Epithelial cell of esophagus (primary cell): ENCODE results near the gene CHD5.

Source experiments
- DNase-seq: peaks from one replicate; pipeline ENCODE4 v3.0.0; 2010; ENCODE audit warnings: low read depth
- H3K4me3 ChIP-seq: 2 replicates; pipeline ENCODE4 v1.5.1; 2011; ENCODE audit warnings: mild to moderate bottlenecking, low read length, control low read depth
- TF ChIP-seq, protein P1 (sequence below): IDR thresholded peaks from 2 replicates; pipeline ENCODE4 v1.5.1; 2011; ENCODE audit warnings: low read depth, mild to moderate bottlenecking, low read length, control low read depth, inconsistent platforms; ENCODE audit not compliant: insufficient read depth; ENCODE audit errors: missing control alignments

CHD5 gene

DNA sequence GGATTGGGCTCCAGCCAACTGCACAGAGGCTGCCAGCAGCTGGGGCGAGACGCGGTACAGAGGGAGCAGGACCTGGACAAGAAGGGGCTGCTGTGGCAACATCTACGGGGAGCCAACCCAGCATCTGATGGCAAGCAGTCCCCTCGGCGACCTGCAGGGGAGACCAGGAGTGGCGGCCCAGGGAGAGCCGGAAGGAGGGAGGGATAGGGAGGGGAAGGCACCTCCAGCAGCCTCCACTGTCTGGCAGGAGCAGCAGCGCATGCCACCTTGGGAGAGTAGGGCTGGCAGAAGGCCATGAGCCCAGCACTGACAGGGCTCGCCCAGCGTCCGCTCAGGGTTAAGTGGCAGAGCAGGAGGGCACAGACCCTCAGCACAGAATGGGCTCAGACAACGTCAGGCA is 17.3 kb downstream of the CHD5 start:
- no peak for DNase-seq
- TF ChIP-seq, protein P1, sequence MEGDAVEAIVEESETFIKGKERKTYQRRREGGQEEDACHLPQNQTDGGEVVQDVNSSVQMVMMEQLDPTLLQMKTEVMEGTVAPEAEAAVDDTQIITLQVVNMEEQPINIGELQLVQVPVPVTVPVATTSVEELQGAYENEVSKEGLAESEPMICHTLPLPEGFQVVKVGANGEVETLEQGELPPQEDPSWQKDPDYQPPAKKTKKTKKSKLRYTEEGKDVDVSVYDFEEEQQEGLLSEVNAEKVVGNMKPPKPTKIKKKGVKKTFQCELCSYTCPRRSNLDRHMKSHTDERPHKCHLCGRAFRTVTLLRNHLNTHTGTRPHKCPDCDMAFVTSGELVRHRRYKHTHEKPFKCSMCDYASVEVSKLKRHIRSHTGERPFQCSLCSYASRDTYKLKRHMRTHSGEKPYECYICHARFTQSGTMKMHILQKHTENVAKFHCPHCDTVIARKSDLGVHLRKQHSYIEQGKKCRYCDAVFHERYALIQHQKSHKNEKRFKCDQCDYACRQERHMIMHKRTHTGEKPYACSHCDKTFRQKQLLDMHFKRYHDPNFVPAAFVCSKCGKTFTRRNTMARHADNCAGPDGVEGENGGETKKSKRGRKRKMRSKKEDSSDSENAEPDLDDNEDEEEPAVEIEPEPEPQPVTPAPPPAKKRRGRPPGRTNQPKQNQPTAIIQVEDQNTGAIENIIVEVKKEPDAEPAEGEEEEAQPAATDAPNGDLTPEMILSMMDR, result no peak
- no peak overlapping the region for H3K4me3 ChIP-seq

DNA sequence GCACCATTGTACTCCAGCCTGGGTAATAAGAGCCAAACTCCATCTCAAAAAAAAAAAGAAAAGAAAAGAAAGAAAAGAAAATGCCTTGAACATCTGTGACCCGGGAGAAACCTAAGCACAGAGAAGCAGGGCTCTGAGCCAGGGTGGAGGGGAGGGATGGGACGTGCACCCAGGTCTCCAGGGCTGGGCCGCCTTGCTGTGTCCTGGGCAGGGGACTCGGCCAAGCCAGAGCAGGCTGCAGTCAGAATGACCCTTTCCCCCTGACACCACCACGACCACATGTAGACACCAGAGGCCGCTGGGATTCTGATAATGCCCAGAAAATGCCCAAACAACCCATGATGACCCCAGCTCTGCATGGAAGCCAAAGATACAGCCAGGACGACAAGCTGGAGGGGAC is 17.8 kb downstream of the CHD5 start:
- TF ChIP-seq, protein P1, result no peak
- no peak overlapping the region for H3K4me3 ChIP-seq
- DNase-seq, result no peak

DNA sequence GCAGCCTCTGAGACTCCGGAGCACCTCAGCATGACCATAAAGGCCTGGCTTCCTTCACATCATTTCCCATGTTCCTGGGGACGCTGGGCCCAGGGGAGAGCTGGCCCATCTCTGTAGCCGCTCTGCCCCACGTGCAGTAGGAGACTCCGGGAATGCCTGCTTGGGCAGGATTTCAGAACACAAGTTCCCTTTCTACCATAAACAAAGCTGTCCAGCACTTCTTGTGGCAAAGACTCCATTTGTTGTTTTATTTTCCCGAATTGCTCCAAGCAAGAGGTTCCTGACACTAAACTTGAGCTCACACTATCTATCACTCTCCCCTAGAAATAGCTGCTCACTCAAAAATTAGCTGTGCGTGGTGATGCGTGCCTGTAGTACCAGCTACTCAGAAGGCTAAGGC is 21.9 kb downstream of the CHD5 start:
- TF ChIP-seq, protein P1, result no peak
- no peak for DNase-seq
- no peak overlapping the region for H3K4me3 ChIP-seq

DNA sequence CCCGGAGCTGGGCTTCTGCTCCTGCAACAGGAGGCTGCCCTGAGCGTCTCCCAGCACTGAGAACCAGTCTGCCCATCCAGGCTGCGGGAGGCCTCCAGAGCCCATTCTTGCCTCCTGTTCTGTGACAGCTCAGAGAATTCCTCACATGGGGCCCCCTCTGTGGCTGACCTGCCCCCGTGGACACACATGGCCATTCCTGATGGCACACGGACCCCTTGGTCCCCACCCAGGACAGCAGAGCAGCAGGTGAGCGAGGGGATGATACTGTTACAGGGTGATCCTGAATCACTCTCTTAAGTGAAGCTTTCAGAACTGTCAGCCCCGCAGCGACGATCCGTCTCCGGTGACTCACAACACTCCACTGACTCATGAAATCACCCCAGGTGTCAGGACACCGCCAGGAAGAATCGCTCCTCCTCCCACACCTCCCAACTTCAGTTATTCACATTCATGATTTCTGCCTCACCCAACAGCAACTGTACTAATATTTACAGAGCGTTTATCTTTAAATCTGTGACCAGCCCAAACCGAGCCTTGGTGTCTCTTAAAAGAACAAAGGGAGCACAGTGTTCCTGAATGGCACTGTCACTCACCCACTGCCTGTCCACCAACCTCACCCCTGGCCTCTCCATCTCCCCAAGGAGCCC is 22.5 kb downstream of the CHD5 start:
- peak; percentile 98 for DNase-seq
- TF ChIP-seq, protein P1, result no peak
- no peak overlapping the region for H3K4me3 ChIP-seq

DNA sequence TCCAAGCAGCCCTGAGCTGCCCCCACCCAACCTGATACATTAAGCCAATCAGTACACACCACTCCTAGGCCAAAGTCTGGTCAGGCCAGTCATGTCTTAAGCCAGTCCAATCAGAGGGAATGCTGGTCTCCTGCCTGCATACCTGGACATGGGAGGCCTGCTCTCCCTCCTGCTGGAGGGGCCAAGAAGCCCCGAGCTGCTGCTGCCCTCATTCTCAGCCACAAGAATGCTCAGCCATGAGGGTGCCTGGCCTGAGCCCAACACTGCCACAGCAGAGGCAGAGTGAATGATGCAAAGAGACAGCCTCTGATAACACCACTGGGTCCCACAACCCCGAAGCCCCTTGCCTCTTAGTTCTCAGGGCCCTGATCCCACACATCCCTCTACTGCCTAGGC is 23.0 kb downstream of the CHD5 start:
- H3K4me3 ChIP-seq, result no peak overlapping the region
- TF ChIP-seq, protein P1, result no peak
- no peak for DNase-seq

DNA sequence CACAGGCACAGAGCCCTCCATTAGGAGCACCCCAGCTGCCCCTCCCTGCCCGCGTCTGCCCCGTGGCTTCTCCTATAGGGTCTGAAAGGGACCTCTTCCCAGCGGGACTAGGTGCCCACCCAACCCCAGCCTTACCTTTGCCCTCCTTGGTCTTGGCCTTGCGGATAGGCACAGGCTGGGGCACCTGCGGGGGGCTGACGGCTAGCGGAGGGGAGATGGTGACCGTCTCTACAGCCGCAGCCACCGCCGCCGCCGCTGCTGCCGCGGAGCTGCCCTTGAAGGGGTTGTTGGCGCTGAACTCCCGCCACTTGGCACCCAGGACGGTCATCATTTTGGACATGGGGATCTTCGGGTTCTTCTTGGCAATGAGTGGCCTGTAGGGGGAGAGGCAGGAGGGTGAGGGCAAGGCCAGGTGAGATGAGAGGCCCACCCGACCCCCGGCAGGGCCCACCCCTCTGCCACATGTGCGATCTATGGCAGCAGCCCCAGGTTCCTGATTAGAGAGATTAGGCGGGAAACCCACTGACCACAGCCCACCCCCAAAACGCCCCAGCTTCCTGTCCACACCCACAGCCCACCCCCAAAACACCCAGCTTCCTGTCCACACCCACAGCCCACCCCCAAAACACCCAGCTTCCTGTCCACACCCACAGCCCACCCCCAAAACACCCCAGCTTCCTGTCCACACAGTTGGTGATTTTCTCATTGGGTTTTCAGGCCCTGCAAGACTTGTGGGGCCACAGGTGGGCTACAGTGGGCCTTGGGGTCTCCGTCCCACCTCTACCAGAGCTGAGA is 25.4 kb downstream of the CHD5 start:
- DNase-seq, result no peak
- TF ChIP-seq, protein P1, result no peak
- no peak overlapping the region for H3K4me3 ChIP-seq

DNA sequence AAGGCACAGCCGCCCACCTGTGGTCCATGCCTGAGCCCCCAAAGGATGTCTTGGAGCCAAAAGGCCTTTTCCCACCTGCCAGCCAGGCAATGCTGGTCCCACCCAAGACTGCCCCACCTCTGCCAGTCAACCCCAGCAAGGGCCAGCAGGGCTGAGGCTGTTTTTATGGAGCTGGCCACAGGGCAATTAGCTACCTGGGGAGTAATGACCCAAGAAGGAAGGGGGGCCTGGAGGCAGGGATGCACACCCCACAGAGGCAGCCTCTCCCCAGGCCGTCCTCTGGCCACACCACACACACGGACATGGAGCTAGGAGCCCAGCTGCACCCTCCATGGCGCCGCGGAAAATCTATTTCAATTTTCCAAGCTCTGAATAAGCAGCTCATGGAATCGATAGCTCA is 27.2 kb downstream of the CHD5 start:
- no peak overlapping the region for H3K4me3 ChIP-seq
- TF ChIP-seq, protein P1, result no peak
- DNase-seq, result no peak
